ENCODE data around the gene ZNF579.

DNA sequence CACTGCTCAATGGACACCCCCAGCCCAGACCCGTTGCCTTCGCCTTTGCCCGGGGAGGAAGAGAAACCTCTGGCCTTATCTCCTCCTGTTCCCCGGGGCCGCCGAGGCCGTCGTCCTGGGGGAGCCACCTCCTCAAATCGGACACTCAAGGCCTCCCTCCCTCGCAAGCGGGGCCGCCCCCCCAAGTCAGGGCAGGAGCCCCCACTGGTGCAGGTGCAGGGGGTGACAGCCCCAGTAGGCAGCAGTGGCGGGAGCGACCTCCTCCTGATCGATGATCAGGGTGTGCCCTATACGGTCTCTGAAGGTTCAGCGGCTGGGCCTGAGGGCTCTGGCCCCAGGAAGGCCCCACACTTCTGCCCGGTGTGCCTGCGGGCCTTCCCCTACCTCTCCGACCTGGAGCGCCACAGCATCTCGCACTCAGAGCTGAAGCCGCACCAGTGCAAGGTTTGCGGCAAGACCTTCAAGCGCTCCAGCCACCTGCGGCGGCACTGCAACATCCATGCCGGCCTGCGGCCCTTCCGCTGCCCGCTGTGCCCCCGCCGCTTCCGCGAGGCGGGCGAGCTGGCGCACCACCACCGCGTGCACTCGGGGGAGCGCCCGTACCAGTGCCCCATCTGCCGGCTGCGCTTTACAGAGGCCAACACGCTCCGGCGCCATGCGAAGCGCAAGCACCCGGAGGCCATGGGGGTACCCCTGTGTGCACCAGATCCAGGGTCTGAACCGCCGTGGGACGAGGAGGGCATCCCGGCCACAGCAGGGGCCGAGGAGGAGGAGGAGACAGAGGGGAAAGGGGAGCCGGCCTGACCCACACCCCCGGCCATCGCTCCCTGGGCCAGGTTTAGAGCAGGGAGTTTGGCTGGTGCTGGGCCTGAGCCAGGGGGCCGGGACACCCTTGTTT is 21.7 kb upstream of the ZNF579 start:
- TF ChIP-seq, protein P1, sequence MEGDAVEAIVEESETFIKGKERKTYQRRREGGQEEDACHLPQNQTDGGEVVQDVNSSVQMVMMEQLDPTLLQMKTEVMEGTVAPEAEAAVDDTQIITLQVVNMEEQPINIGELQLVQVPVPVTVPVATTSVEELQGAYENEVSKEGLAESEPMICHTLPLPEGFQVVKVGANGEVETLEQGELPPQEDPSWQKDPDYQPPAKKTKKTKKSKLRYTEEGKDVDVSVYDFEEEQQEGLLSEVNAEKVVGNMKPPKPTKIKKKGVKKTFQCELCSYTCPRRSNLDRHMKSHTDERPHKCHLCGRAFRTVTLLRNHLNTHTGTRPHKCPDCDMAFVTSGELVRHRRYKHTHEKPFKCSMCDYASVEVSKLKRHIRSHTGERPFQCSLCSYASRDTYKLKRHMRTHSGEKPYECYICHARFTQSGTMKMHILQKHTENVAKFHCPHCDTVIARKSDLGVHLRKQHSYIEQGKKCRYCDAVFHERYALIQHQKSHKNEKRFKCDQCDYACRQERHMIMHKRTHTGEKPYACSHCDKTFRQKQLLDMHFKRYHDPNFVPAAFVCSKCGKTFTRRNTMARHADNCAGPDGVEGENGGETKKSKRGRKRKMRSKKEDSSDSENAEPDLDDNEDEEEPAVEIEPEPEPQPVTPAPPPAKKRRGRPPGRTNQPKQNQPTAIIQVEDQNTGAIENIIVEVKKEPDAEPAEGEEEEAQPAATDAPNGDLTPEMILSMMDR (conservative IDR thresholded peaks at IDR 0.05; ENCODE audit: low read length), result no peak
- TF ChIP-seq EZH2phosphoT487 (IDR thresholded peaks at IDR 0.05; ENCODE audit: borderline replicate concordance, low read depth, low read length), result no peak

Data from OCI-LY7 (cell line).